Keratinocyte (primary cell): Measurements from ENCODE around the gene LMBR1.

Experiments used
- CTCF ChIP-seq, 3 experiments: IDR thresholded peaks in 1 of 3; conservative IDR thresholded peaks in 1 of 3; optimal IDR thresholded peaks in 1 of 3; 2 replicates in 2 of 3; 3 replicates in 1 of 3; pipeline versions ENCODE3 to v1.5.1; 2011; ENCODE audit warnings: low read length in 3 of 3, mild to moderate bottlenecking in 3 of 3, moderate library complexity in 2 of 3, control low read depth in 1 of 3, inconsistent platforms in 1 of 3; ENCODE audit not compliant: insufficient read depth in 2 of 3; ENCODE audit errors: extremely low read depth in 1 of 3
- EZH2 ChIP-seq: IDR thresholded peaks from one replicate; pipeline ENCODE4 v1.6.1; 2012; ENCODE audit warnings: inconsistent platforms, mild to moderate bottlenecking, low read length, moderate library complexity

DNA sequence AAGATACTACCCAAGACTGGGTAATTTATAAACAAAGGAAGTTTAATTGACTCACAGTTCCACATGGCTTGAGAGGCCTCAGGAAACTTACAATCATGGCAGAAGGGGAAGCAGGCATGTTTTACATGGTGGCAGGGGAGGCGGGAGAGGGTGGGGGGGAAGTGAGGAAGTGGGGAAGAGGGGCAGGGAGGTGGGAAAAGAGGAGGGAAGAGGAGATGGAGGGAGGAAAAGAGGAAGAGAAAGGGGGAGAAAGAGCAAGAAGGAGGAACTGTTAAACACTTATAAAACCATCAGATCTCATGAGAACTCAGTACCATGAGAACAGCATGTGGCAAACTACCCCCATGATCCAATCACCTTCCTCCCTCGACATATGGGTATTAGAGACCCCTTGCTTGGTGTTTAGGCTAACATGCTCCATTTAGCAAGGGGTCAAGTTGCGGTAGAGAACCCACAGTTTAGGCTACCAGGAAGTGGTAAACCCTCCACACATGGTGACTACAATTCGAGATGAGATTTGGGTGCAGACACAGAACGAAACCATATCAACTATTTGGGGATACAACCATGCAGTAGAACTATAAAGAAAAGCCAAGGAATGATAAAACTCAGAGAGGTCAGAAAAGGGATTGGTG lies 3.5 kb upstream of the LMBR1 start:
- no peak for TF ChIP-seq CTCF (optimal IDR thresholded peaks at IDR 0.05 in 1 of 3, IDR thresholded peaks at IDR 0.05 in 1 of 3, conservative IDR thresholded peaks at IDR 0.05 in 1 of 3; ENCODE audit: extremely low read depth in 1 of 3, insufficient read depth in 2 of 3, low read length in 3 of 3)
- no peak for TF ChIP-seq EZH2
